ENCODE results near the gene SLFN13.
A peak's percentile ranks its signal among the peaks of the same experiment; 100 is the strongest.

Gene SLFN13

GRCh38 chr17:35448214-35448898 lies at the start of gene SLFN13:
Gene SLFN13, minus strand, starts transcription at chr17:35448766. Its CDS starts 3,086 bp downstream, at chr17:35445680.
- peaks cover 24% of the 10 kb centered on the region for H3K27me3 ChIP-seq (replicated peaks)
- no peak for TF ChIP-seq CTCF (IDR thresholded peaks at IDR 0.05; ENCODE audit: low read depth, low read length, missing control alignments)
- peak within 1 kb of the TSS; percentile 61 for H3K4me3 ChIP-seq (ENCODE audit: low read depth, low read length)
- peak; percentile 59 for DNase-seq
- no peaks in the 10 kb centered on the region for H3K36me3 ChIP-seq (replicated peaks)
- in situ Hi-C loops (cut with HindIII; ENCODE audit: low pct_ligation_motif_present, low sequenced_read_pairs): no loop called here
- H3K27ac ChIP-seq: no peak within 1 kb of the TSS

- Histone ChIP-seq H3K27ac (no peak overlapping the region), H3K27me3 (replicated peaks) (peaks cover 75% of the 10 kb centered on the region), H3K4me3 (ENCODE audit: low read depth, low read length) (no peak overlapping the region), H3K36me3 (replicated peaks) (no peaks in the 10 kb centered on the region)
- in situ Hi-C loops (cut with HindIII; ENCODE audit: low pct_ligation_motif_present, low sequenced_read_pairs): no loop called here
- no peak for DNase-seq
- TF ChIP-seq CTCF (IDR thresholded peaks at IDR 0.05; ENCODE audit: low read depth, low read length, missing control alignments): no peak
Measured at GRCh38 chr17:35496451-35497290, 48.1 kb upstream of the SLFN13 start.

GRCh38 chr17:35493040-35493439 lies 44.5 kb upstream of the SLFN13 start:
- TF ChIP-seq CTCF (IDR thresholded peaks at IDR 0.05; ENCODE audit: low read depth, low read length, missing control alignments): no peak
- in situ Hi-C loops (cut with HindIII; ENCODE audit: low pct_ligation_motif_present, low sequenced_read_pairs): no loop called here
- peaks cover 89% of the 10 kb centered on the region for H3K27me3 ChIP-seq (replicated peaks)

GRCh38 chr17:35491417-35491816 lies 42.9 kb upstream of the SLFN13 start:
- TF ChIP-seq CTCF (IDR thresholded peaks at IDR 0.05; ENCODE audit: low read depth, low read length, missing control alignments): no peak
- in situ Hi-C loops (cut with HindIII; ENCODE audit: low pct_ligation_motif_present, low sequenced_read_pairs): no loop called here
- DNase-seq: no peak
- H3K36me3 ChIP-seq (replicated peaks): no peaks in the 10 kb centered on the region
- H3K27ac ChIP-seq: no peak overlapping the region
- peaks cover 90% of the 10 kb centered on the region for H3K27me3 ChIP-seq (replicated peaks)
- H3K4me3 ChIP-seq (ENCODE audit: low read depth, low read length): no peak overlapping the region

More at GRCh38 chr17:35493040-35493439, 44.5 kb upstream of the SLFN13 start:
- DNase-seq: no peak
- Histone ChIP-seq H3K36me3 (replicated peaks) (no peaks in the 10 kb centered on the region), H3K27ac (no peak overlapping the region), H3K4me3 (ENCODE audit: low read depth, low read length) (no peak overlapping the region)

GRCh38 chr17:35489944-35490343 lies 41.4 kb upstream of the SLFN13 start:
- no peak for TF ChIP-seq CTCF (IDR thresholded peaks at IDR 0.05; ENCODE audit: low read depth, low read length, missing control alignments)
- no peak for DNase-seq
- H3K27me3 ChIP-seq (replicated peaks): peaks cover 90% of the 10 kb centered on the region
- H3K27ac ChIP-seq: no peak overlapping the region
- H3K4me3 ChIP-seq (ENCODE audit: low read depth, low read length): no peak overlapping the region
- H3K36me3 ChIP-seq (replicated peaks): no peaks in the 10 kb centered on the region
- in situ Hi-C loops (cut with HindIII; ENCODE audit: low pct_ligation_motif_present, low sequenced_read_pairs): no loop called here

Data from brain microvascular endothelial cell (primary cell).